GM19328 (cell line): Measurements from ENCODE around the gene SSBP4.

Source experiments
- ATAC-seq: cut with Tn5 transposase; IDR thresholded peaks from one replicate; pipeline ENCODE4 v1.9.1; 2021; ENCODE audit warnings: mild to moderate bottlenecking, moderate library complexity; ENCODE audit not compliant: unreplicated experiment

Gene SSBP4

GRCh38 chr19:18441804-18442788, 22.9 kb downstream of the SSBP4 start:
- ATAC-seq = no peak

GRCh38 chr19:18442941-18443340, 23.7 kb downstream of the SSBP4 start:
- ATAC-seq = no peak

DNA sequence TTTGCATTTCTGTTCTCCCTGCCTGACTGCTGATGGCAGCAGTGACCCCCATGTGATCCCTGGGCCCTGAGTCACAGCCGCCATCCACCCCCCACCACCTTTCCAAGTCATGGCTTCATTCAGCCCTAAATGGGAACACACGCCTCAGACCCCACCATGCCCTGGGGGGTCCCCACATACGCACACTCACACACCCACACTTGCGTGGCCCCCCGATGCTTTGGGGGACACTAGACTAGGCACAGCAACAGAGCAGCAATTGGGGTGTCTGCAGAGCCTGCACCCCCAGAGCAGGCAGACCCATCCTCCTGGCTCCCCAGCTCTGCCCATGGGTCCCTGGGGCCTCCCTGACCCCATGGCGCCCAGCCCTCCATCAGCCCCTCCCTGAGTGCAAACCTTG, 24.2 kb downstream of the SSBP4 start:
- ATAC-seq = no peak

GRCh38 chr19:18443831-18444230, 24.6 kb downstream of the SSBP4 start:
- ATAC-seq = no peak

DNA sequence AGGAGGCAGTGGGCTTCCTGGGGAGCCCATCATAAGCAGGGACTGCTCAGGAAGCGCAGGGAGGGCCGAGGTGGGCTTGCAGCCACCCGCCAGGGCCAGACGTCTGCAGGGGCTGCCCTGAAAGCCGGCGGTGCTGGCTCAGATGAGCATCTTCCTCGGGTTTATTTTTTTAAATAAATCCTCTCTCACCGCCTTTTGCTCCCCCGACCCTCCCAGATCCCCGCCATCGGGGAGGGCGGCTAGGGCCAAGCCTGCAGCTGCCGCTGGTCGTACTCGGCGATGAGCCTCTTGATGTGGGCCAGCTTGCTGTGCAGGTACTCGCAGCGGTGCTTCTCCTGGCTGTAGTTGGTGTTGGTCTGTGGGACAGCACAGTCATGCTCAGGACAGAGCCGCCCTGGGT, 25.3 kb downstream of the SSBP4 start:
- ATAC-seq = no peak

GRCh38 chr19:18445262-18445948, 26.2 kb downstream of the SSBP4 start:
- no peak for ATAC-seq

DNA sequence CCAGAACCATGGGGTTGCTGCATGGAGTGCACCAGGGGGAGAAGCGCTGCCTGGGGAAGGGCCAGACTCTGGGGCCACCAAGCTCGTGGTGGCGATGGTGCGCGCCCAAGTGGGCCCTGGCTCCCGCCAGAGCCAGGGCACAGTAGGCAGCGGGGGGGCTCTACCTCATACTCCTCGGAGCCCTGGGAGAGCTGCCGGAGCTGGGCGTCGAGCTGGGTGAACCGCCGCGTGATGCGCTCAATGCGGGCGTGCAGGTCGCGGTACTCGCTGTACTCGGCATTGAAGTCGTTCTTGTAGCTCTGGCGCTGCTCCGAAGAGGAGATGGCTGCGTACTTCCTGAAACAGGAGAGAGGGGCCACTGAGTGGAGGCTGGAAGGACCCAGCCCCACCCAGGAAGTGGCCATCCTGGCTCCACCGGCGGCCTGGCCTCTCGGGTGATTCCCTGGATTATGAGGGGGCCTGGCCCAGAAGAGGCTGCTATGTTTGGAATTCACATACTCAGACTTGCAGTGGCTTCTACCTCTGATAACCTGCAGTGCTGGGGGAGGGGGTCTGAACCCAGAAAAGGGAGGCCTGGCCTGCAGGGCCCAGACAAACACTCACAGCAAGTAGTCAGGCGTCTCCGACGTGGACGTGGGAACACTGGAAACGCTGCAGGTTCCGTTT, 27.1 kb downstream of the SSBP4 start:
- no peak for ATAC-seq

GRCh38 chr19:18446811-18447359, 27.7 kb downstream of the SSBP4 start:
- ATAC-seq = no peak

- ATAC-seq = no peak
Observed at GRCh38 chr19:18449552-18449951, 30.4 kb downstream of the SSBP4 start.

GRCh38 chr19:18450021-18450930, 31.1 kb downstream of the SSBP4 start:
- ATAC-seq = no peak

GRCh38 chr19:18450931-18451836, 32.0 kb downstream of the SSBP4 start:
- no peak for ATAC-seq

GRCh38 chr19:18452386-18452785, 33.2 kb downstream of the SSBP4 start:
- ATAC-seq = no peak

- ATAC-seq = no peak
Observed at GRCh38 chr19:18453269-18454024, 34.2 kb downstream of the SSBP4 start.

- ATAC-seq = no peak
Observed at GRCh38 chr19:18456279-18456678, 37.1 kb downstream of the SSBP4 start.

- no peak for ATAC-seq
Observed at GRCh38 chr19:18456974-18457373, 37.8 kb downstream of the SSBP4 start.

DNA sequence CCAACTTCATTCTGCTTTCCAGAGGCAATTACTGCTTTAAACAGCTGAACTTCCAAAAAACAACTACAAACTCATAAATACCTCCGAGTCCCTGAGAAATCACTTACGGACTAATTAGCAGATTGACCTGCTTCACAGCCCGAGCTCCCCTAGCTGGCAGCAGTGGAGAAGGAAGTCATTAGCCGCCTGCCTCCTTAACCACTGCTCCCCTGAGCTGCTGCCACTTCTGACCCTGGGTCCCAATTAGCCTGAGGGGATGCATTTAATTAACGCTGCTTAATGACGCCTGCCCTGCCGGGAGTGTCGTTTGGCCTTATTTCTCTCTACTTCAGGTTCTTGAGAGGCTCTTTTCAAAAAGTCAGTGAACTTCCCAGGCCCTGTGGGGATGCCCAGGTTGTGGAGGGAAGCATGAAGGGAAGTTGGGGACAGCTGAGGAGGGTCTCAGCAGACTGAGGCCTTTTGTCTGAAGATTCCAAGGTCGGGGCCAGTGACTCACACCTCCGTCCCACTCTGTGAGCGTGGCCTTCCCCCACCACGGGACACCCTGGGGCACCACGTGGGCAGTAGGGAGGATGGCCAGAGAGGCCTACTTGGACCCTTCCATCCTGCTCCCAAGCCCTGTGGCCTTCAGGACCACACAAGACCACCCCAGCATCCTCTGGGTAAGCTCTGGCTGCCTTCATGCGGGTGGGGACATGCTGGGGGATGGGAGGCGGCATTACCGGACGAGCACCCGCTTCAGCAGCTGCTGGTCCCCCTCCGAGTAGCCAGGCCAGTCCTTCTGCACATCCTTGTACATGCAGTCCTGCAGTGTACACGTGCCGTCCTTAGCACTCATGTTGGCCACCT, 38.5 kb downstream of the SSBP4 start:
- no peak for ATAC-seq

- no peak for ATAC-seq
Observed at GRCh38 chr19:18460900-18461299, 41.7 kb downstream of the SSBP4 start.

- no peak for ATAC-seq
Observed at GRCh38 chr19:18461471-18461870, 42.3 kb downstream of the SSBP4 start.
